Measurements from ENCODE around the gene ACTG1.

ACTG1 gene

GRCh38 chr17:81516439-81516838 lies 3.8 kb upstream of the ACTG1 start:
- H3K36me3 ChIP-seq (ENCODE audit: control insufficient read depth, insufficient read depth, low read length), result peaks cover 7% of the 10 kb centered on the region
- no peaks in the 10 kb centered on the region for H3K27me3 ChIP-seq (replicated peaks; ENCODE audit: control insufficient read depth, insufficient read depth, low read length)
- no peak for TF ChIP-seq CTCF (IDR thresholded peaks at IDR 0.05; ENCODE audit: insufficient read depth, low read length, poor library complexity, severe bottlenecking)
- peak overlapping the region; percentile 89 for H3K4me3 ChIP-seq (replicated peaks; ENCODE audit: low read depth, low read length)
- peak; percentile 28 for DNase-seq (ENCODE audit: extremely low read depth, insufficient read length)

GRCh38 chr17:81515530-81516041 lies 3.0 kb upstream of the ACTG1 start:
- peak overlapping the region; percentile 89 for H3K4me3 ChIP-seq (replicated peaks; ENCODE audit: low read depth, low read length)
- H3K36me3 ChIP-seq (ENCODE audit: control insufficient read depth, insufficient read depth, low read length), result peaks cover 16% of the 10 kb centered on the region
- TF ChIP-seq CTCF (IDR thresholded peaks at IDR 0.05; ENCODE audit: insufficient read depth, low read length, poor library complexity, severe bottlenecking), result no peak
- H3K27me3 ChIP-seq (replicated peaks; ENCODE audit: control insufficient read depth, insufficient read depth, low read length), result no peaks in the 10 kb centered on the region
- DNase-seq (ENCODE audit: extremely low read depth, insufficient read length), result no peak

GRCh38 chr17:81514739-81515529 lies 2.3 kb upstream of the ACTG1 start:
- DNase-seq (ENCODE audit: extremely low read depth, insufficient read length), result peak; percentile 91
- Histone ChIP-seq H3K4me3 (replicated peaks; ENCODE audit: low read depth, low read length) (peak overlapping the region; percentile 89), H3K27me3 (replicated peaks; ENCODE audit: control insufficient read depth, insufficient read depth, low read length) (no peaks in the 10 kb centered on the region), H3K36me3 (ENCODE audit: control insufficient read depth, insufficient read depth, low read length) (peaks cover 22% of the 10 kb centered on the region)
- no peak for TF ChIP-seq CTCF (IDR thresholded peaks at IDR 0.05; ENCODE audit: insufficient read depth, low read length, poor library complexity, severe bottlenecking)

- Histone ChIP-seq H3K4me3 (replicated peaks; ENCODE audit: low read depth, low read length) (peak overlapping the region; percentile 89), H3K27me3 (replicated peaks; ENCODE audit: control insufficient read depth, insufficient read depth, low read length) (no peaks in the 10 kb centered on the region), H3K36me3 (ENCODE audit: control insufficient read depth, insufficient read depth, low read length) (peaks cover 26% of the 10 kb centered on the region)
- no peak for DNase-seq (ENCODE audit: extremely low read depth, insufficient read length)
- no peak for TF ChIP-seq CTCF (IDR thresholded peaks at IDR 0.05; ENCODE audit: insufficient read depth, low read length, poor library complexity, severe bottlenecking)
Measured at GRCh38 chr17:81514489-81514738, 1.8 kb upstream of the ACTG1 start.

GRCh38 chr17:81513753-81514488 lies 1.3 kb upstream of the ACTG1 start:
- DNase-seq (ENCODE audit: extremely low read depth, insufficient read length), result peak; percentile 73
- TF ChIP-seq CTCF (IDR thresholded peaks at IDR 0.05; ENCODE audit: insufficient read depth, low read length, poor library complexity, severe bottlenecking), result no peak
- Histone ChIP-seq H3K27me3 (replicated peaks; ENCODE audit: control insufficient read depth, insufficient read depth, low read length) (no peaks in the 10 kb centered on the region), H3K36me3 (ENCODE audit: control insufficient read depth, insufficient read depth, low read length) (peaks cover 28% of the 10 kb centered on the region), H3K4me3 (replicated peaks; ENCODE audit: low read depth, low read length) (peak overlapping the region; percentile 89)
